Fibroblast of lung (primary cell): ENCODE results near the gene SET.

Experiments
- EZH2 ChIP-seq: IDR thresholded peaks from 2 replicates; pipeline ENCODE4 v1.5.1; 2012; ENCODE audit warnings: low read length, control low read depth, mild to moderate bottlenecking; ENCODE audit errors: missing control alignments
- TF ChIP-seq, protein P1 (sequence below), 2 donors: IDR thresholded peaks in 1 of 2; conservative IDR thresholded peaks in 1 of 2; 1 replicate in 1 of 2; 2 replicates in 1 of 2; pipeline ENCODE4 v1.5.1; 2011 to 2012; ENCODE audit warnings: low read length in 2 of 2, control low read depth in 1 of 2, inconsistent platforms in 1 of 2, low read depth in 1 of 2, mild to moderate bottlenecking in 1 of 2

DNA sequence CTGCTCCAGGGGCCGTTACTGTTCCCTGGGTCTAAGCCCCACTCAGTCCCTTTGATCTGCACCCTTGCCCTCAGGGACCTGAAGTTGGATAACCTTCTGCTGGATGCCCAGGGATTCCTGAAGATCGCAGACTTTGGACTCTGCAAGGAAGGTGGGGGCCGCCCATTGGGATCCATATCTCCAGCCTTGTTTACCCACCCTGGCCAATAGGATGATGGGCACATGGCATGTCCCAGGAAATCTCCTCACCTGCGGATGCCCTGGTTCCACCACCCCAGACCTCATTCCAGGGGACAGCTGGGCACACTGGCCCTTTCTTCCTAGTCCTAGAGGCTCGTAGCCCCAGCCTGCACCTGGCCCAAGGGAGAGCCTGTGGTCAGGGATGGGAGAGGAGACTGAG lies 29.5 kb downstream of the SET start:
- no peak for TF ChIP-seq EZH2
- TF ChIP-seq, protein P1, sequence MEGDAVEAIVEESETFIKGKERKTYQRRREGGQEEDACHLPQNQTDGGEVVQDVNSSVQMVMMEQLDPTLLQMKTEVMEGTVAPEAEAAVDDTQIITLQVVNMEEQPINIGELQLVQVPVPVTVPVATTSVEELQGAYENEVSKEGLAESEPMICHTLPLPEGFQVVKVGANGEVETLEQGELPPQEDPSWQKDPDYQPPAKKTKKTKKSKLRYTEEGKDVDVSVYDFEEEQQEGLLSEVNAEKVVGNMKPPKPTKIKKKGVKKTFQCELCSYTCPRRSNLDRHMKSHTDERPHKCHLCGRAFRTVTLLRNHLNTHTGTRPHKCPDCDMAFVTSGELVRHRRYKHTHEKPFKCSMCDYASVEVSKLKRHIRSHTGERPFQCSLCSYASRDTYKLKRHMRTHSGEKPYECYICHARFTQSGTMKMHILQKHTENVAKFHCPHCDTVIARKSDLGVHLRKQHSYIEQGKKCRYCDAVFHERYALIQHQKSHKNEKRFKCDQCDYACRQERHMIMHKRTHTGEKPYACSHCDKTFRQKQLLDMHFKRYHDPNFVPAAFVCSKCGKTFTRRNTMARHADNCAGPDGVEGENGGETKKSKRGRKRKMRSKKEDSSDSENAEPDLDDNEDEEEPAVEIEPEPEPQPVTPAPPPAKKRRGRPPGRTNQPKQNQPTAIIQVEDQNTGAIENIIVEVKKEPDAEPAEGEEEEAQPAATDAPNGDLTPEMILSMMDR (conservative IDR thresholded peaks at IDR 0.05 in 1 of 2, IDR thresholded peaks at IDR 0.05 in 1 of 2; ENCODE audit: low read depth in 1 of 2, low read length in 2 of 2): no peak
